C1 segment of cervical spinal cord (tissue), 14 donors: Measurements from ENCODE around the gene LIX1.
"Not testable (repeated sequence)": the region's sequence is repeated elsewhere in the genome, so short reads cannot be mapped to it uniquely, and the experiment has no call there.

Source experiments
- DNase-seq, 14 donors: peaks; one replicate each; lab custom pipeline; 2025; lab: John Stamatoyannopoulos, UW

The LIX1 gene

DNA sequence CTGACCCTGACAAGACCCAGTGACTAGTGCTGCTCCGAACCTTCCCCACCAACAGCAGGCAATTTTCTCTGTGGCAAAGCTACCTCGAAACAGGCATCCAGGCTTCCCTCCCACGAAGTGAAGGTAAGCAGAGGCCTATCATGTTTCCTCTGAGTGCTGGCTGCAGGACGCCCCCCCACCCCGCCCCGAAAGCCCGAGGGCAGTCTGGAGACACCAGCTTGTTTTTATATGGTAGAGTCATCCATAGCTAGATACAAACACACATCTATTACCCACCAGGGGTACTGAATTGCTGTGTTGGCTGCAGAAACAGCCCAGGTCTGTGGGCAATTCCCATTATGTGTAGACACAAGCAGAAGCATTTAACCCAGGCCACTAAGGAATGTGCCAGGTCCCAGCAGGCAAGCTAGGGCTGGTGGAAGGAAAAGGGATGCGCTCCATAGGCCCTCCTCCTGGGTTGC, 40.4 kb downstream of the LIX1 start:
- DNase-seq, result peak in 5 of 14 donors; percentile 4 to 53 (median 22)

GRCh38 chr5:97101189-97101910, 41.1 kb downstream of the LIX1 start:
- DNase-seq, result peak in 9 of 14 donors; percentile 4 to 55 (median 28)

- no peak for DNase-seq
Measured at GRCh38 chr5:97100476-97100875, 41.9 kb downstream of the LIX1 start.

- DNase-seq, result peak in 4 of 14 donors; percentile 21 to 41 (median 26)
Measured at GRCh38 chr5:97098922-97099321, 43.5 kb downstream of the LIX1 start.

DNA sequence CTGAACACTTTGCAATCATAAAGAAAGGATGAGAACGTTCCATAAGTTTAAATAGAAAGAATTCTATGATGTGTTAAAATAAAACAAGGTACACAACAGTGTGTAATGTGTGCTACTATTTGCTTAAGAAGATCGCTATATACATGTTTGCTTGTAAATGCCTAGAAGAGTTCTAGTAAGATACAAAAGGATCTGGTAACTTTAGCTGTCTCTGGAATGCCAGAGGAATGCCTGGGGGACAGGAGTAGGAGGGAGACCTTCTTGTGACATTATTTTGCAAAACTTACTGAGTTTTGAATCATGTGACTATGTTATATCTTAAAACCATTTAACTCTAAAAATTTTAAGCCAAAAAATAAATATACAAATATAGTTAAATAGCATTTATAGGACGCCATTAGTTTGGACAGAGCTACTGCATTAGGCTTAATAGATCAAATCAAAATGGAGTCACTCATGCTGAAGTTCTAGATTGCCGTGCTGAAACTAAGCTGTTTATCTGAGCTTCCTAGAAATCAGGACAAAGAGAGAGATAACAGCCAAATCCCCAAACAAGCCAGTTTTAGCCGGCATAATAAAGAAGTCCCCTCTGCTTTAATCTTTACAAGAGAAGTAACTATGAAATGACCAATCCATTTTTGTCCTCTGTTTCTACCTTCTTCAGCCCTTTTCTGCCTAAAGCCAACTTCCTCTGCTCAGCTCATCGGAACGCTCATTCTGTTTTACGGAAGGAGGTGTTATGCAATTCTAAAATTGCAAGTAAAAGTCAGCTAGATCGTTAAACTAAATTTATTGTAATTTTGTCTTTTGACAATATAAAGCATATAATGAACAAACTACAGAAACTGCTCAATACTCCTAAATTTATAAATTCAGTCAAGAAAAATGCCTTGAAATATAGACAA, 44.8 kb downstream of the LIX1 start:
- no peak for DNase-seq

- no peak for DNase-seq
Measured at GRCh38 chr5:97096846-97097245, 45.6 kb downstream of the LIX1 start.

DNA sequence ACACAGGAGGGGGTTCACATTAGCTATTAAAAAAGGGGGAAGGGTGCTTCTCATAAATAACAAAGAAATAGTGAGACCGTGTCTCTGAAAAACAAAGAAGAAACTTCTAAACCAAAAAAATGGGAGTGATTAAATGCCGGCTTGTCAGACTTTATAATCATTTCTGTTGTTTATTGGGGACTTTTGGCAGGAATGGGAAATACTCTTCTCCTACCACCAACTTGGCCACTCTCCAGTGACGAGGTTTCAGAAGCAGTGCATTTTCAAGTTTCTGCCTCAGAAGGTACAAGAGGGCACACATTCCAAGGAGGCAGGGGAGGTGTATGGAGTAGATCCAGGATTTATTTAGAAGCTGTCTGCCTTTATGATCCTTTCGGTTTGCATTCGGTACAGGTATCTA, 46.2 kb downstream of the LIX1 start:
- peak in 2 of 14 donors; percentile 30 to 32 for DNase-seq

DNA sequence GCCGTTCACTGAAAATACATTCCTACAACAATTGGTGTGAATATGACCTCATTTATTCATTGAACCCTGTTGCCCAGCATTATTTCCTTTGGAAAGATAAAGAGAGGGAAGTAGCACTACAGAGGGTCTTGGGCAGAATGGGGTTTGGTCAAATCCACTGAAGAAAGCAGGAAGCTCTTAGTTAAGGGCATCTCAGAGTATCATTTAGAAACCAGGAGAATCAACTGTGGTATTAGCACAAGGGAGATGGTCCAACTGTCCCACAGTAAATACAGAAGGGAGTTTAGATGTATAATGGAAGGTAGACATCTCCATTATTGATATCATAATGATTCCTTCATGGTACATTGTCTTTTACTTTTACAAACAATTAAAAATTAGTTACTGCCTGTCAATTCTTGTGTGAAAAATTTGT, 47.1 kb downstream of the LIX1 start:
- DNase-seq, result no peak

- DNase-seq, result no peak
Measured at GRCh38 chr5:97094579-97095317, 47.7 kb downstream of the LIX1 start.

DNA sequence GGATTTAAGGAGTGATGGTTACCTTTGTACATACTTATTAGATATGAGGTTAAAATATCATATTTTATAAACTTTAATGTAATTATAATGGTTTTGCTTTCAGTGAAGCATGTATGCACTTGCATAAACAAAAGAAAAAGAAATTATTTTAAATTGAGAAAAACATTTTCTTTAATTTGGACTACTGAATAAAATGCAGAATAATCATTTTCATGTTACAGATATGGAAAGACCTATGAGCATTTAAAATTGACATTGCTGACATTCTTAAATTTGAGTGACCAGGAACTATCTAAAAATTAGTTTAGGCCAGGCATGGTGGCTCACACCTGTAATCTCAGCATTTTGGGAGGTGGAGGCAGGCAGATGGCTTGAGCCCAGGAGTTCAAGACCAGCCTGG, 49.2 kb downstream of the LIX1 start:
- DNase-seq, result no peak

DNA sequence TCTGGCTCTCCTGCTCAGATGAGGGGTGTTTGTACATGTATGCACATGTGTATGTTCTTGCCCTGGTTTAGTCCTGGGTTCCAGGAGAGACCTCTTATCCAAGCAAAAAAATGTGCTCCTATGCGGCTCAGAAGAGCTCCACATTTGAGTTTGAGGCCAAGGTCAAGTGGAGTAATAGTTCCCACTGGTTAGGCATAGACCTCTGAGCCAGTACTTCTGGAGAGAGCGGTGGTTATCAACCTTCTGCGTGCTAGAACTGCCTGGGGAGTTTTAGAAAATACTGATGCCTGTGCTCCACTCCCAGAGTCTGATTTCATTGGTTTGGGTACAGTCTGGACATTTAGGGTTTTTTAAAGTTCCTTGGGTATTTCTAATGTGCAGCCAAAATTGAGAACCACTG, 51.5 kb downstream of the LIX1 start:
- no peak for DNase-seq

GRCh38 chr5:97089149-97089801, 53.1 kb downstream of the LIX1 start:
- no peak for DNase-seq

DNA sequence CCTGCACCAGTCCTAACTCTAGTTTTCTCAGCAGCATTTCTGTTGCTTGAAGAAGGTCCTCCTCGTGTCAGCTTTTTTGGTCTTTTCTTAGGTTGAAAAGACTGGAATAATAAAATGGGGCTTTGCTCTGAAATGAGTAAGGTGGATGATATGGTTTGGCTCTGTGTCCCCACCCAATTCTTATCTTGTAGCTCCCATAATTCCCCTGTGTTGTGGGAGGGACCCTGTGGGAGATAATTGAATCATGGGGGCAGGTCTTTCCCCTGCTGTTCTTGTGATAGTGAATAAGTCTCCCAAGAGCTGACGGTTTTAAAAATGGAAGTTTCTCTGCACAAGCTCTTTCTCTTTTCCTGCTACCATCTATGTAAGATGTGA, 53.6 kb downstream of the LIX1 start:
- DNase-seq, result no peak

DNA sequence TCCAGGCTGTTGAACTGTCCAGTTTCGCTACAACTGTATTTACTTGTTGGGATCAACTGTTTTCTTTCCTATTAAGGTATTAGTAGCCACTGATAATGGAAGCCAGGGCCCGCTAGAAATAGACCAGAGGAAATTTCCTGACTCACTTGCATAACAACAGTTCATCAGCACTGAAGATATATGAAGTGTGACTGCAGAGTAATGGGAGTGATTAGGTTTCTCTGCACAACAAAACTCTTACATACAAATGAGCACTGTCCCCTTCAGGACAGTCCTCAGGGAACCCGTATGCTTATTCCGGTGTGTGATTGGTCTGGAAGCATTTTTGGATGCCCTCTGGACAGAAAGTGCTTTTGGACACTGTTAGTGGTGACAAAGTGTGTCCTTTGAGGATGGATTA, 55.3 kb downstream of the LIX1 start:
- DNase-seq, result no peak

- no peak for DNase-seq
Measured at GRCh38 chr5:97085459-97086181, 56.8 kb downstream of the LIX1 start.

- DNase-seq, result not testable (repeated sequence)
Measured at GRCh38 chr5:97084782-97085458, 57.5 kb downstream of the LIX1 start.

GRCh38 chr5:97078958-97079743, 63.3 kb downstream of the LIX1 start:
- no peak for DNase-seq

- DNase-seq, result no peak
Measured at GRCh38 chr5:97077246-97077645, 65.2 kb downstream of the LIX1 start.

DNA sequence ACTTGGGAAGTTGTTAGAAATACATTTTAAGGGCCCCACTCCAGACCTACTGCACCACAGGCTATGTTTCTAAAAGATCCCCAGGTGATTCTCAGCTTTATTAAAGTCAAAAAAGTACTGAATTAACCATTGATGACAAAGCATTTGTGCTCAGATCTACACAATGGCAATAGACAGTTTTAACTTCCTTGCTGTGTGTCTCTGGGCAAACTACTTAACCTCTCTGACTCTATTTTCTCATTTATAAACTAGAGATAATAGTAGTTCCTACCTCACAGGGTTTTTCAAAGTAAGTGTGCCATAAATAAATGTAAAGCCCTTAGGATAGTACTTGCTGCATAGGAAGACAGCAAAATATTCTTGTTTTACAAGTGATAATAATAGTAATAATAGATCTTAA, 66.3 kb downstream of the LIX1 start:
- no peak for DNase-seq
